VCaP (cell line): ENCODE data around the gene BMPR1B.
"Not testable (repeated sequence)": the region's sequence is repeated elsewhere in the genome, so short reads cannot be mapped to it uniquely, and the experiment has no call there.

ENCODE experiments used
- H3K27ac ChIP-seq: fragments of 450-650 bp; 2 replicates; pipeline ENCODE4 v1.5.1; 2017
- CTCF ChIP-seq: fragments of 450-650 bp; conservative IDR thresholded peaks from 2 replicates; pipeline ENCODE4 v1.5.1; 2017; ENCODE audit warnings: mild to moderate bottlenecking, moderate library complexity

Gene BMPR1B

GRCh38 chr4:94834501-94834900 is 76.7 kb downstream of the BMPR1B start:
- peak overlapping the region; percentile 34; the same call in 1 of the 2 replicates for H3K27ac ChIP-seq
- TF ChIP-seq CTCF = no peak

GRCh38 chr4:94841166-94841863 is 83.6 kb downstream of the BMPR1B start:
- H3K27ac ChIP-seq = not testable (repeated sequence)

GRCh38 chr4:94841864-94842221 is 84.1 kb downstream of the BMPR1B start:
- TF ChIP-seq CTCF = no peak
- H3K27ac ChIP-seq = no peak overlapping the region

- no peak for TF ChIP-seq CTCF
- H3K27ac ChIP-seq = no peak overlapping the region
These were observed 85.5 kb downstream of the BMPR1B start for GRCh38 chr4:94843216-94843615.

GRCh38 chr4:94848326-94848725 is 90.6 kb downstream of the BMPR1B start:
- no peak overlapping the region for H3K27ac ChIP-seq
- TF ChIP-seq CTCF = no peak

GRCh38 chr4:94849901-94850300 is 92.1 kb downstream of the BMPR1B start:
- no peak for TF ChIP-seq CTCF
- H3K27ac ChIP-seq = 0 out of 2 replicates have a peak overlapping the region, but pooled peaks have one; percentile 6

GRCh38 chr4:94852616-94853015 is 94.9 kb downstream of the BMPR1B start:
- no peak for TF ChIP-seq CTCF
- no peak overlapping the region for H3K27ac ChIP-seq

GRCh38 chr4:94856030-94856429 is 98.3 kb downstream of the BMPR1B start:
- TF ChIP-seq CTCF = no peak

More at GRCh38 chr4:94856030-94856429, 98.3 kb downstream of the BMPR1B start:
- no peak overlapping the region for H3K27ac ChIP-seq
